Panc1 (cell line): Measurements from ENCODE around the gene SF3B5.

Experiments
- POLR2AphosphoS5 ChIP-seq: IDR thresholded peaks from 2 replicates; pipeline ENCODE4 v1.6.1; 2012; ENCODE audit warnings: mild to moderate bottlenecking, low read depth, low read length, moderate library complexity
- SIN3A ChIP-seq: IDR thresholded peaks from 2 replicates; pipeline ENCODE4 v1.6.1; 2012; ENCODE audit warnings: low read depth, mild to moderate bottlenecking, low read length, moderate library complexity, borderline replicate concordance; ENCODE audit not compliant: insufficient read depth
- TF ChIP-seq, protein P1 (sequence below): fragments of 450-650 bp; IDR thresholded peaks from 2 replicates; pipeline ENCODE4 v1.5.1; 2017; ENCODE audit warnings: mild to moderate bottlenecking

DNA sequence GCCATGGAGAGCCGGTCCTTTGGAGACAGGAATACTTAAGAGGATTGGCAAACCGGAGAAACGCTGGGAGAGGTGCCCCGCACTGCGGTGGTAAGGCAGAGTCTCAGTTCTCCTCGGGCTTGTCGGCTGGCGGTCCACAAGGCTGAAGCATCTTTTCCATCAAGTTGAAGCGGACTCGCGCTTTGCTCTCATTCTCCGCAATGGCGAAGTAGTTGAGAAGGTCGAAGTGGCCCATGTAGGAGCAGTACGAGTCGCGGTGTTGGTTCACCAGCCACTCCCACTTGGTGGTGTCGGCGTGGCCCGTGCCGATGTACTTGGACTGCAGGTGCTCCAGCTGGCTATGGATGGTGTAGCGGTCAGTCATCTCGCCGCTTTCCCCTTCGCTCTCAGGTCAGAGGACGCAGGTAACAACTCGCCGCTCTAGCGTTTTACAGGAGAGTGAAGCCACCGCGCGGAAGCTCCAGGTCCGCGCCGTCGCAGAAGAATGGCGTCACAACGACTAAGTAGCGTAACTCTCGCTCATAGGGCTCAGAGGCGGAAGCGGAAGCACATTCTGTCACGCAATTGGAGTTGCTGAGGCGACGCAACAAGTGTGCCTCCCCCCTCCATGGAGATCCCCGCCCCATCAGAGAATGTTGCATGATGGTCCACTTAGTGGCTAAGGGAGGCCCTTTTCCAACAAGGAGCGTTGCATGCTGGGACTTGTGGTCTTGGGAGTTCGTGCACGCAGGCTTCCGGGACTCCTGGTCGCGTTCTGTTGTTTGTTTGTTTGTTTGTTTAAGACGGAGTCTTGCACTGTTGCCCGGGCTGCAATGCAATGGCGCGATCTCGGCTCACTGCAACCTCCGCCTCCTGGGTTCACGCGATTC lies at the start of gene SF3B5:
- TF ChIP-seq, protein P1, sequence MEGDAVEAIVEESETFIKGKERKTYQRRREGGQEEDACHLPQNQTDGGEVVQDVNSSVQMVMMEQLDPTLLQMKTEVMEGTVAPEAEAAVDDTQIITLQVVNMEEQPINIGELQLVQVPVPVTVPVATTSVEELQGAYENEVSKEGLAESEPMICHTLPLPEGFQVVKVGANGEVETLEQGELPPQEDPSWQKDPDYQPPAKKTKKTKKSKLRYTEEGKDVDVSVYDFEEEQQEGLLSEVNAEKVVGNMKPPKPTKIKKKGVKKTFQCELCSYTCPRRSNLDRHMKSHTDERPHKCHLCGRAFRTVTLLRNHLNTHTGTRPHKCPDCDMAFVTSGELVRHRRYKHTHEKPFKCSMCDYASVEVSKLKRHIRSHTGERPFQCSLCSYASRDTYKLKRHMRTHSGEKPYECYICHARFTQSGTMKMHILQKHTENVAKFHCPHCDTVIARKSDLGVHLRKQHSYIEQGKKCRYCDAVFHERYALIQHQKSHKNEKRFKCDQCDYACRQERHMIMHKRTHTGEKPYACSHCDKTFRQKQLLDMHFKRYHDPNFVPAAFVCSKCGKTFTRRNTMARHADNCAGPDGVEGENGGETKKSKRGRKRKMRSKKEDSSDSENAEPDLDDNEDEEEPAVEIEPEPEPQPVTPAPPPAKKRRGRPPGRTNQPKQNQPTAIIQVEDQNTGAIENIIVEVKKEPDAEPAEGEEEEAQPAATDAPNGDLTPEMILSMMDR: no peak
- TF ChIP-seq POLR2AphosphoS5 (peak; percentile 96), SIN3A (peak; percentile 89; the same call in 1 of the 2 replicates)
